ENCODE results near the gene CD22.

CD22 gene

GRCh38 chr19:35296644-35297514 lies 32.1 kb upstream of the CD22 start:
- no peak for DNase-seq

- no peak for DNase-seq
These were observed 31.5 kb upstream of the CD22 start for GRCh38 chr19:35297515-35297848.

- DNase-seq: no peak
These were observed 31.1 kb upstream of the CD22 start for GRCh38 chr19:35297922-35298321.

GRCh38 chr19:35298561-35298972 lies 30.4 kb upstream of the CD22 start:
- no peak for DNase-seq

GRCh38 chr19:35299523-35300338 lies 29.3 kb upstream of the CD22 start:
- DNase-seq: no peak

- DNase-seq: no peak
These were observed 28.7 kb upstream of the CD22 start for GRCh38 chr19:35300339-35300649.

GRCh38 chr19:35301961-35302360 lies 27.0 kb upstream of the CD22 start:
- no peak for DNase-seq

- DNase-seq: no peak
These were observed 26.5 kb upstream of the CD22 start for GRCh38 chr19:35302446-35302845.

GRCh38 chr19:35303357-35303915 lies 25.6 kb upstream of the CD22 start:
- DNase-seq: no peak

- DNase-seq: no peak
These were observed 25.0 kb upstream of the CD22 start for GRCh38 chr19:35304036-35304435.

GRCh38 chr19:35305181-35305580 lies 23.8 kb upstream of the CD22 start:
- no peak for DNase-seq

GRCh38 chr19:35306473-35307246 lies 22.3 kb upstream of the CD22 start:
- DNase-seq: no peak

GRCh38 chr19:35307931-35308330 lies 21.1 kb upstream of the CD22 start:
- DNase-seq: no peak

GRCh38 chr19:35308910-35309309 lies 20.1 kb upstream of the CD22 start:
- DNase-seq: no peak

- DNase-seq: no peak
These were observed 19.3 kb upstream of the CD22 start for GRCh38 chr19:35309481-35310279.

- DNase-seq: no peak
These were observed 18.7 kb upstream of the CD22 start for GRCh38 chr19:35310331-35310730.

GRCh38 chr19:35310811-35311465 lies 18.0 kb upstream of the CD22 start:
- no peak for DNase-seq

- DNase-seq: no peak
These were observed 16.9 kb upstream of the CD22 start for GRCh38 chr19:35311901-35312665.

- no peak for DNase-seq
These were observed 15.4 kb upstream of the CD22 start for GRCh38 chr19:35313587-35313986.

- DNase-seq: no peak
These were observed 15.0 kb upstream of the CD22 start for GRCh38 chr19:35314031-35314430.

GRCh38 chr19:35314858-35315470 lies 14.0 kb upstream of the CD22 start:
- DNase-seq: no peak

All from NCI-H187 treated with DMSO at 0.1 percent for 48 hours (cell line).